ENCODE measurements around the gene VIT. TPM values are rescaled to one million over a fixed set of nuclear protein-coding genes. Genes with fewer than 3 reads are reported as not detected.

The VIT gene
- total and polyA plus RNA-seq, 2 experiments from 2014 or later = 0.25 to 0.33 TPM

- H3K9me2 ChIP-seq (replicated peaks; ENCODE audit: insufficient read depth) = no peaks in the 10 kb centered on the region
- TF ChIP-seq, protein P1, sequence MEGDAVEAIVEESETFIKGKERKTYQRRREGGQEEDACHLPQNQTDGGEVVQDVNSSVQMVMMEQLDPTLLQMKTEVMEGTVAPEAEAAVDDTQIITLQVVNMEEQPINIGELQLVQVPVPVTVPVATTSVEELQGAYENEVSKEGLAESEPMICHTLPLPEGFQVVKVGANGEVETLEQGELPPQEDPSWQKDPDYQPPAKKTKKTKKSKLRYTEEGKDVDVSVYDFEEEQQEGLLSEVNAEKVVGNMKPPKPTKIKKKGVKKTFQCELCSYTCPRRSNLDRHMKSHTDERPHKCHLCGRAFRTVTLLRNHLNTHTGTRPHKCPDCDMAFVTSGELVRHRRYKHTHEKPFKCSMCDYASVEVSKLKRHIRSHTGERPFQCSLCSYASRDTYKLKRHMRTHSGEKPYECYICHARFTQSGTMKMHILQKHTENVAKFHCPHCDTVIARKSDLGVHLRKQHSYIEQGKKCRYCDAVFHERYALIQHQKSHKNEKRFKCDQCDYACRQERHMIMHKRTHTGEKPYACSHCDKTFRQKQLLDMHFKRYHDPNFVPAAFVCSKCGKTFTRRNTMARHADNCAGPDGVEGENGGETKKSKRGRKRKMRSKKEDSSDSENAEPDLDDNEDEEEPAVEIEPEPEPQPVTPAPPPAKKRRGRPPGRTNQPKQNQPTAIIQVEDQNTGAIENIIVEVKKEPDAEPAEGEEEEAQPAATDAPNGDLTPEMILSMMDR (IDR thresholded peaks at IDR 0.05; ENCODE audit: poor library complexity) = no peak
- TF ChIP-seq EZH2 (IDR thresholded peaks at IDR 0.05; ENCODE audit: borderline replicate concordance) (no peak), EZH2phosphoT487 (IDR thresholded peaks at IDR 0.05; ENCODE audit: low read depth, severe bottlenecking, unreplicated experiment) (no peak)
- no peaks in the 10 kb centered on the region for H3K36me3 ChIP-seq (replicated peaks; ENCODE audit: insufficient read depth, low read depth)
- no peak overlapping the region for H3K4me3 ChIP-seq
- DNase-seq (ENCODE audit: low spot score) = no peak
- no peak overlapping the region for H3K27ac ChIP-seq
- H3K27me3 ChIP-seq = no peaks in the 10 kb centered on the region
- no peaks in the 10 kb centered on the region for H4K20me1 ChIP-seq (ENCODE audit: insufficient read depth, poor library complexity, severe bottlenecking)
- 34% methylated on average over 6 of the region's 6 CpGs for WGBS (ENCODE audit: low lambda C conversion rate, missing lambda C conversion rate)
- no peaks in the 10 kb centered on the region for H3K9me3 ChIP-seq (ENCODE audit: low read depth)
- H3K4me1 ChIP-seq (ENCODE audit: insufficient read depth) = no peaks in the 10 kb centered on the region
- no peaks in the 10 kb centered on the region for H3K79me2 ChIP-seq
- no peak overlapping the region for H3K4me2 ChIP-seq
- no peak overlapping the region for H2AFZ ChIP-seq
These were observed 115.7 kb downstream of the VIT start for GRCh38 chr2:36812196-36812595.

DNA sequence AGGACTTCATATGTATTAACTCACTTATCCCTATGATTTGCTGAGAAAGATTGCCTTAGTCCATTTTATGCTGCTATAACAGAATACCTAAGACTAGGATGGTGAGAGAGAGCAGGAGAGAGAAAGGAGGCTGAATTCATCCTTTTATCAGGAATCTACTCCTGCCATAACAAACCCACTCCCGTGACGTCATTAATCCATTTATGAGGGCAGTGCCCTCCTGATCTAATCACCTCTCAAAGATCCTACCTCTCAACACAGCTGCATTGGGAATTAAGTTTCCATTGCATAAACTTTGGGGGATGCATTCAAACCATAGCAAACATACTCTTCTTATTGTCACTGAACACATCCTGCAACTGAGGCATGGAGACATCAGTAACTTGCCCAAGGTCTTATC lies 122.0 kb downstream of the VIT start:
- H3K9me3 ChIP-seq (ENCODE audit: low read depth) = no peaks in the 10 kb centered on the region
- 80% methylated on average over 2 of the region's 2 CpGs for WGBS (ENCODE audit: low lambda C conversion rate, missing lambda C conversion rate)
- H3K27me3 ChIP-seq = no peaks in the 10 kb centered on the region
- H3K27ac ChIP-seq = no peak overlapping the region
- H2AFZ ChIP-seq = no peak overlapping the region
- H3K4me2 ChIP-seq = no peak overlapping the region
- peaks cover 5% of the 10 kb centered on the region for H3K4me1 ChIP-seq (ENCODE audit: insufficient read depth)
- DNase-seq (ENCODE audit: low spot score) = no peak
- H4K20me1 ChIP-seq (ENCODE audit: insufficient read depth, poor library complexity, severe bottlenecking) = no peaks in the 10 kb centered on the region
- H3K36me3 ChIP-seq (replicated peaks; ENCODE audit: insufficient read depth, low read depth) = no peaks in the 10 kb centered on the region
- H3K4me3 ChIP-seq = no peak overlapping the region
- no peak for TF ChIP-seq EZH2phosphoT487 (IDR thresholded peaks at IDR 0.05; ENCODE audit: low read depth, severe bottlenecking, unreplicated experiment)
- TF ChIP-seq, protein P1 (IDR thresholded peaks at IDR 0.05; ENCODE audit: poor library complexity) = no peak
- no peak for TF ChIP-seq EZH2 (IDR thresholded peaks at IDR 0.05; ENCODE audit: borderline replicate concordance)
- no peaks in the 10 kb centered on the region for H3K9me2 ChIP-seq (replicated peaks; ENCODE audit: insufficient read depth)
- no peaks in the 10 kb centered on the region for H3K79me2 ChIP-seq

GRCh38 chr2:36819095-36819711 lies 122.7 kb downstream of the VIT start:
- Histone ChIP-seq H3K36me3 (replicated peaks; ENCODE audit: insufficient read depth, low read depth) (no peaks in the 10 kb centered on the region), H3K27ac (no peak overlapping the region), H3K4me2 (no peak overlapping the region), H2AFZ (no peak overlapping the region), H3K79me2 (no peaks in the 10 kb centered on the region), H3K9me2 (replicated peaks; ENCODE audit: insufficient read depth) (no peaks in the 10 kb centered on the region), H4K20me1 (ENCODE audit: insufficient read depth, poor library complexity, severe bottlenecking) (no peaks in the 10 kb centered on the region), H3K4me1 (ENCODE audit: insufficient read depth) (peaks cover 5% of the 10 kb centered on the region), H3K27me3 (no peaks in the 10 kb centered on the region), H3K9me3 (ENCODE audit: low read depth) (no peaks in the 10 kb centered on the region), H3K4me3 (no peak overlapping the region)
- no peak for TF ChIP-seq EZH2 (IDR thresholded peaks at IDR 0.05; ENCODE audit: borderline replicate concordance)
- TF ChIP-seq EZH2phosphoT487 (IDR thresholded peaks at IDR 0.05; ENCODE audit: low read depth, severe bottlenecking, unreplicated experiment) = no peak
- TF ChIP-seq, protein P1 (IDR thresholded peaks at IDR 0.05; ENCODE audit: poor library complexity) = no peak
- 71% methylated on average over 4 of the region's 4 CpGs for WGBS (ENCODE audit: low lambda C conversion rate, missing lambda C conversion rate)
- no peak for DNase-seq (ENCODE audit: low spot score)

Data from hepatocyte (in vitro differentiated cells).